Gastrocnemius medialis (tissue), 4 donors: ENCODE measurements around the gene UFC1. TPM values are rescaled to one million over a fixed set of nuclear protein-coding genes. Genes with fewer than 3 reads are reported as not detected.

Experiments
- ATAC-seq, 2 donors: fragments of 150-250 bp; one replicate each; pipeline ENCODE4 v1.9.1; 2016
- DNase-seq, 2 donors: peaks; one replicate each; pipeline ENCODE4 v3.0.0-alpha.2; 2019
- H3K27ac ChIP-seq, 4 donors: fragments of 200-600 bp; sonication (generic); 1 replicate in 1 of 4; 2 replicates in 3 of 4; pipeline ENCODE4 v1.5.1; 2016 to 2018; ENCODE audit warnings: mild to moderate bottlenecking in 2 of 4, moderate library complexity in 1 of 4
- H3K27me3 ChIP-seq, 3 donors: fragments of 200-600 bp; sonication (generic) in 2 of 3; 1 replicate in 1 of 3; 2 replicates in 2 of 3; pipeline versions ENCODE4 v1.5.1 to v1.6.0; 2016 to 2019; ENCODE audit warnings: mild to moderate bottlenecking in 1 of 3, moderate library complexity in 1 of 3
- H3K36me3 ChIP-seq, 2 donors: fragments of 200-600 bp; sonication (generic) in 1 of 2; one replicate each; pipeline ENCODE4 v1.5.1; 2017 to 2018
- H3K4me1 ChIP-seq, 2 donors: fragments of 200-600 bp; sonication (generic) in 1 of 2; one replicate each; pipeline ENCODE4 v1.5.1; 2016 to 2017; ENCODE audit warnings: mild to moderate bottlenecking in 2 of 2
- H3K4me3 ChIP-seq, 4 donors: fragments of 200-600 bp; sonication (generic) in 3 of 4; 1 replicate in 1 of 4; 2 replicates in 3 of 4; pipeline ENCODE4 v1.5.1; 2016 to 2019; ENCODE audit warnings: mild to moderate bottlenecking in 2 of 4
- H3K9me3 ChIP-seq, 3 donors: fragments of 200-600 bp; sonication (generic) in 2 of 3; 1 replicate in 1 of 3; 2 replicates in 2 of 3; pipeline ENCODE4 v1.5.1; 2016 to 2019
- CTCF ChIP-seq, 5 experiments: fragments of 450-650 bp in 3 of 5; fragments of 200-600 bp in 2 of 5; sonication (generic) in 2 of 5; IDR thresholded peaks in 4 of 5; conservative IDR thresholded peaks in 1 of 5; 1 replicate in 4 of 5; 2 replicates in 1 of 5; pipeline ENCODE4 v1.5.1; 2016 to 2019; ENCODE audit warnings: antibody characterized with exemption in 5 of 5, mild to moderate bottlenecking in 3 of 5, moderate library complexity in 3 of 5
- POLR2A ChIP-seq, 2 donors: fragments of 450-650 bp; IDR thresholded peaks; one replicate each; pipeline ENCODE4 v1.6.1; 2017; ENCODE audit warnings: antibody characterized with exemption in 2 of 2, mild to moderate bottlenecking in 2 of 2, moderate library complexity in 2 of 2
- in situ Hi-C, 4 donors: fragments of 200-750 bp; cut with MboI; loops; one replicate each; pipeline versions ENCODE4 v1.15.0 to v1.8.0; 2017; ENCODE audit warnings: low sequenced_read_pairs in 4 of 4
- intact Hi-C: fragments of 100-400 bp; cut with DNase I; formaldehyde crosslinking; loops from one replicate; pipeline ENCODE4 v1.15.1; 2023; ENCODE audit warnings: low total_unique reads
- total RNA-seq, 4 donors: library from RNA; depleted of rRNA; stranded (reverse); fragments of >200 nt; gene quantifications; one replicate each; pipeline versions ENCODE4 v1.1.0 to v1.2.3, GENCODE V29; 2016

UFC1 gene
- total RNA-seq, 4 donors from 2014 or later, result 57.9 to 66.7 (median 63.5) TPM

- H3K27me3 ChIP-seq, result no peaks in the 10 kb centered on the region
- no peaks in the 10 kb centered on the region for H3K9me3 ChIP-seq
- DNase-seq (no peak), ATAC-seq (no peak)
- H3K27ac ChIP-seq, result peak overlapping the region in 1 of 4 donors; percentile 95
- peaks cover 0 to 33% of the 10 kb centered on the region in 2 donors for H3K36me3 ChIP-seq
- intact Hi-C loops (loop anchor here (2.0 to 10.0 kb wide), 2 partner anchors 111 to 813 kb away; partner anchors contain the start of genes COPA and NCSTN), in situ Hi-C loops (loop anchor here in 1 of 4 donors (10.0 kb wide), 1 partner anchor 113 kb away; the partner anchor contains the start of gene USF1)
- no peak overlapping the region for H3K4me3 ChIP-seq
- TF ChIP-seq POLR2A (IDR thresholded peaks at IDR 0.05) (no peak), CTCF (IDR thresholded peaks at IDR 0.05 in 4 of 5, conservative IDR thresholded peaks at IDR 0.05 in 1 of 5) (no peak)
- peaks cover 25 to 38% of the 10 kb centered on the region in 2 donors for H3K4me1 ChIP-seq
Observed at GRCh38 chr1:161157867-161158266, 4.1 kb downstream of the UFC1 start.

GRCh38 chr1:161158316-161159010 lies 4.7 kb downstream of the UFC1 start:
- intact Hi-C loops (loop anchor here (1.0 to 10.0 kb wide), 3 partner anchors 26 to 814 kb away; partner anchors contain the start of genes COPA, DEDD and NCSTN), in situ Hi-C loops (loop anchor here in 1 of 4 donors (10.0 kb wide), 1 partner anchor 114 kb away; the partner anchor contains the start of gene USF1)
- ATAC-seq (no peak), DNase-seq (no peak)
- no peaks in the 10 kb centered on the region for H3K9me3 ChIP-seq
- TF ChIP-seq POLR2A (IDR thresholded peaks at IDR 0.05), result no peak
- no peak for TF ChIP-seq CTCF (IDR thresholded peaks at IDR 0.05 in 4 of 5, conservative IDR thresholded peaks at IDR 0.05 in 1 of 5)
- peaks cover 25 to 33% of the 10 kb centered on the region in 2 donors for H3K4me1 ChIP-seq
- H3K36me3 ChIP-seq, result peaks cover 0 to 39% of the 10 kb centered on the region in 2 donors
- peak overlapping the region; percentile 90 to 95 (median 92) for H3K27ac ChIP-seq
- H3K27me3 ChIP-seq, result no peaks in the 10 kb centered on the region
- H3K4me3 ChIP-seq, result peak overlapping the region; percentile 82 to 100 (median 95)

GRCh38 chr1:161159087-161159912 lies 5.5 kb downstream of the UFC1 start, which contains the start of gene USP21:
TSS of gene USP21 (plus strand) at chr1:161159500. CDS start at chr1:161160641, 1,141 bp downstream.
- intact Hi-C loops (loop anchor here (1.0 to 10.0 kb wide), 3 partner anchors 27 to 814 kb away; partner anchors contain the start of genes COPA, DEDD and NCSTN), in situ Hi-C loops (loop anchor here in 1 of 4 donors (10.0 kb wide), 1 partner anchor 114 kb away; the partner anchor contains the start of gene USF1)
- peak within 1 kb of the TSS; percentile 82 to 100 (median 95) for H3K4me3 ChIP-seq
- no peaks in the 10 kb centered on the region for H3K27me3 ChIP-seq
- H3K9me3 ChIP-seq, result no peaks in the 10 kb centered on the region
- H3K36me3 ChIP-seq, result peaks cover 0 to 46% of the 10 kb centered on the region in 2 donors
- TF ChIP-seq CTCF (IDR thresholded peaks at IDR 0.05 in 4 of 5, conservative IDR thresholded peaks at IDR 0.05 in 1 of 5) (peak in 2 of 5 experiments; percentile 10 to 32), POLR2A (IDR thresholded peaks at IDR 0.05) (peak; percentile 47 to 54)
- DNase-seq (peak; percentile 88 to 89), ATAC-seq (peak; percentile 96 to 97)
- H3K27ac ChIP-seq, result peak within 1 kb of the TSS; percentile 90 to 95 (median 92)
- H3K4me1 ChIP-seq, result peaks cover 25 to 31% of the 10 kb centered on the region in 2 donors

- intact Hi-C loops, result loop anchor here (1.0 to 10.0 kb wide), 3 partner anchors 28 to 815 kb away; partner anchors contain the start of genes COPA, DEDD and NCSTN
- no peaks in the 10 kb centered on the region for H3K27me3 ChIP-seq
- TF ChIP-seq POLR2A (IDR thresholded peaks at IDR 0.05) (no peak), CTCF (IDR thresholded peaks at IDR 0.05 in 4 of 5, conservative IDR thresholded peaks at IDR 0.05 in 1 of 5) (no peak)
- H3K36me3 ChIP-seq, result peaks cover 0 to 52% of the 10 kb centered on the region in 2 donors
- no peaks in the 10 kb centered on the region for H3K9me3 ChIP-seq
- ATAC-seq (no peak), DNase-seq (no peak)
- H3K4me1 ChIP-seq, result peaks cover 20 to 26% of the 10 kb centered on the region in 2 donors
- H3K4me3 ChIP-seq, result peak overlapping the region; percentile 82 to 100 (median 95)
- in situ Hi-C loops, result loop anchor here in 1 of 4 donors (10.0 kb wide), 1 partner anchor 115 kb away; the partner anchor contains the start of gene USF1
- peak overlapping the region; percentile 90 to 95 (median 92) for H3K27ac ChIP-seq
Observed at GRCh38 chr1:161159913-161160243, 6.1 kb downstream of the UFC1 start.
